Stimulated activated CD4-positive, alpha-beta T cell treated with anti-CD3 and anti-CD28 coated beads, Interleukin-1b, Interleukin-23, amount 100 ng/mL, for 1 hour (primary cell): Measurements from ENCODE around the gene SGTA.

ENCODE experiments used
- DNase-seq, 2 donors: peaks; one replicate each; pipeline ENCODE4 v3.0.0-alpha.2; 2020; ENCODE audit warnings: low read depth in 2 of 2

Gene SGTA

GRCh38 chr19:2809387-2810140, 26.5 kb upstream of the SGTA start:
- DNase-seq = no peak

GRCh38 chr19:2808129-2808941, 25.3 kb upstream of the SGTA start:
- DNase-seq = no peak

- DNase-seq = no peak
Measured at GRCh38 chr19:2807379-2808128, 24.5 kb upstream of the SGTA start.

GRCh38 chr19:2806736-2807378, 23.8 kb upstream of the SGTA start:
- no peak for DNase-seq

- DNase-seq = no peak
Measured at GRCh38 chr19:2805991-2806649, 23.0 kb upstream of the SGTA start.

GRCh38 chr19:2805261-2805900, 22.3 kb upstream of the SGTA start:
- no peak for DNase-seq

GRCh38 chr19:2804156-2805004, 21.3 kb upstream of the SGTA start:
- no peak for DNase-seq

GRCh38 chr19:2803486-2804155, 20.5 kb upstream of the SGTA start:
- no peak for DNase-seq

- DNase-seq = no peak
Measured at GRCh38 chr19:2802826-2803225, 19.8 kb upstream of the SGTA start.

GRCh38 chr19:2800506-2800905, 17.4 kb upstream of the SGTA start:
- no peak for DNase-seq

- DNase-seq = no peak
Measured at GRCh38 chr19:2799273-2800020, 16.4 kb upstream of the SGTA start.

GRCh38 chr19:2798733-2799132, 15.7 kb upstream of the SGTA start:
- DNase-seq = no peak

GRCh38 chr19:2798158-2798685, 15.1 kb upstream of the SGTA start:
- DNase-seq = no peak

- DNase-seq = no peak
Measured at GRCh38 chr19:2797280-2797679, 14.2 kb upstream of the SGTA start.

- DNase-seq = no peak
Measured at GRCh38 chr19:2796659-2797266, 13.7 kb upstream of the SGTA start.

- DNase-seq = no peak
Measured at GRCh38 chr19:2795827-2796658, 13.0 kb upstream of the SGTA start.

- no peak for DNase-seq
Measured at GRCh38 chr19:2793577-2793976, 10.5 kb upstream of the SGTA start.
